ENCODE measurements around the gene PBXIP1.

Gene PBXIP1

DNA sequence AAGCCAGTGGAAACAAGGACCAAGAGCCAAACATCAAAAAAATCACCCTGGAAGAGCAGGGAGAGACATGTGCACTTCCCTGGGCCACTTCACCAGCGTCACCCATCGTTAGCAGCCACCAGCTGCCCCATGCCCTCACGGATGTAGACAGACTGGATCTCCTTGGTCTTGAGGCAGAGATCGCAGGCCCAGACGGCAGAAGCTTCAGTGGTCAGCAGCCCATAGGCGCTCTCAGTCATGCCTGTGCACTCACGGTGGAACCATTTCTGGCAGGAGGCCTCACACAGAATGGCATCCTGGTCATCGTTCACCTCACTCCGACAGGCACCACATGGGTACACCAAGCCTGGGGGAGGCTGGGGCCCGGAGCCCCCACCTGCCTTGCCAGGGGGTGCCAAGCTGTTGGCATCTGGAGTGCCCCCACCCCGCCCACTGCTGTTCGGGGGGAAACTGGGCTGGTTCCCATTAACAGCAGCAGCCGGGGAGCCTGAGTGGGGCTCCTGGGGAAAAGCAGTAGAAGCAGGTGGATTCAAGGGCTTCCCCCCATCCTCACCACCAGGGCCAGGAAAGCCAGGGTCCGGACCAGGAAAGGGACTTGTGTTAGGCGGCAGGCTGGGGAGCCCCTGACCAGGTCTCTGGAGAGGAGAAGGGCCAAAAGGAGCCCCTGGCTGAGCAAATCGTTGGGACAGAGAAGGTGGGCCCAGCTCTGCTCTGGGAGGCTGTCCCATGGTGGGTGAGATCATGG is 3.0 kb upstream of the PBXIP1 start:
- H3K36me3 ChIP-seq (ENCODE audit: control insufficient read depth, low read length): peaks cover 47% of the 10 kb centered on the region
- TF ChIP-seq, protein P1, sequence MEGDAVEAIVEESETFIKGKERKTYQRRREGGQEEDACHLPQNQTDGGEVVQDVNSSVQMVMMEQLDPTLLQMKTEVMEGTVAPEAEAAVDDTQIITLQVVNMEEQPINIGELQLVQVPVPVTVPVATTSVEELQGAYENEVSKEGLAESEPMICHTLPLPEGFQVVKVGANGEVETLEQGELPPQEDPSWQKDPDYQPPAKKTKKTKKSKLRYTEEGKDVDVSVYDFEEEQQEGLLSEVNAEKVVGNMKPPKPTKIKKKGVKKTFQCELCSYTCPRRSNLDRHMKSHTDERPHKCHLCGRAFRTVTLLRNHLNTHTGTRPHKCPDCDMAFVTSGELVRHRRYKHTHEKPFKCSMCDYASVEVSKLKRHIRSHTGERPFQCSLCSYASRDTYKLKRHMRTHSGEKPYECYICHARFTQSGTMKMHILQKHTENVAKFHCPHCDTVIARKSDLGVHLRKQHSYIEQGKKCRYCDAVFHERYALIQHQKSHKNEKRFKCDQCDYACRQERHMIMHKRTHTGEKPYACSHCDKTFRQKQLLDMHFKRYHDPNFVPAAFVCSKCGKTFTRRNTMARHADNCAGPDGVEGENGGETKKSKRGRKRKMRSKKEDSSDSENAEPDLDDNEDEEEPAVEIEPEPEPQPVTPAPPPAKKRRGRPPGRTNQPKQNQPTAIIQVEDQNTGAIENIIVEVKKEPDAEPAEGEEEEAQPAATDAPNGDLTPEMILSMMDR (IDR thresholded peaks at IDR 0.05; ENCODE audit: low read depth, low read length, poor library complexity, severe bottlenecking): no peak
- TF ChIP-seq EZH2phosphoT487 (IDR thresholded peaks at IDR 0.05; ENCODE audit: borderline replicate concordance, low read length): no peak
- peaks cover 10% of the 10 kb centered on the region for H3F3A ChIP-seq (ENCODE audit: control insufficient read depth, insufficient read depth)
- H3K9me3 ChIP-seq (ENCODE audit: control insufficient read depth, insufficient read depth, low read length): no peaks in the 10 kb centered on the region
- H3K4me2 ChIP-seq (ENCODE audit: low read length): no peak overlapping the region
- no peaks in the 10 kb centered on the region for H3K27me3 ChIP-seq (ENCODE audit: control insufficient read depth, low read length)
- no peaks in the 10 kb centered on the region for H3K9me2 ChIP-seq (replicated peaks; ENCODE audit: control insufficient read depth, low read length)
- peaks cover 66% of the 10 kb centered on the region for H3K79me2 ChIP-seq (ENCODE audit: control insufficient read depth, low read length)
- H4K20me1 ChIP-seq (ENCODE audit: control insufficient read depth, insufficient read depth, low read depth, low read length): no peaks in the 10 kb centered on the region
- peaks cover 53% of the 10 kb centered on the region for H3K4me1 ChIP-seq (ENCODE audit: control insufficient read depth, low read length)
- H3K4me3 ChIP-seq (ENCODE audit: low read length): no peak overlapping the region
- no peak overlapping the region for H3K27ac ChIP-seq (ENCODE audit: low read depth, low read length)

DNA sequence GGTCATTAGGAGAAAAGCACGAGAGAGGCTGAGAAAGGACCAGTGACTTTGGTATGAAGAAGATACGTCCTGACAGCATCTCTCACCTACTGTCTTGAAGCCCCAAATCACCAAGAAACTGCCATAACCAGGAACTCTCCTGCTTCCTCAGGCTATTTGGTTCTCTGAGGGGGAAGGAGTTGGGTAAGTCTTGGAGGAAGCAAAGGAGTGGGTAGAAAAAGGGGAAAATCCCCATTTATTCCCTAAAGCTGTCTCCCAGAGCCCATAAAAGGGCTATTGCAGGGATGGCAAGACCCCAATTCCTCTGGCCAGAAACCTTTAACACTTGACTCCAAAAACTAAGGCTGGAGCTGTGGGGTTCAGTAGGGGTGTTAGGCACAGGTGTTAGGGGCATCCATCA is 2.1 kb upstream of the PBXIP1 start:
- TF ChIP-seq, protein P1 (IDR thresholded peaks at IDR 0.05; ENCODE audit: low read depth, low read length, poor library complexity, severe bottlenecking): no peak
- TF ChIP-seq EZH2phosphoT487 (IDR thresholded peaks at IDR 0.05; ENCODE audit: borderline replicate concordance, low read length): no peak
- peaks cover 39% of the 10 kb centered on the region for H3K36me3 ChIP-seq (ENCODE audit: control insufficient read depth, low read length)
- H3K4me2 ChIP-seq (ENCODE audit: low read length): no peak overlapping the region
- no peak overlapping the region for H3K27ac ChIP-seq (ENCODE audit: low read depth, low read length)
- no peak overlapping the region for H3K4me3 ChIP-seq (ENCODE audit: low read length)
- H3K27me3 ChIP-seq (ENCODE audit: control insufficient read depth, low read length): no peaks in the 10 kb centered on the region
- H3F3A ChIP-seq (ENCODE audit: control insufficient read depth, insufficient read depth): peaks cover 8% of the 10 kb centered on the region
- H4K20me1 ChIP-seq (ENCODE audit: control insufficient read depth, insufficient read depth, low read depth, low read length): no peaks in the 10 kb centered on the region
- peaks cover 53% of the 10 kb centered on the region for H3K4me1 ChIP-seq (ENCODE audit: control insufficient read depth, low read length)
- H3K79me2 ChIP-seq (ENCODE audit: control insufficient read depth, low read length): peaks cover 66% of the 10 kb centered on the region
- H3K9me3 ChIP-seq (ENCODE audit: control insufficient read depth, insufficient read depth, low read length): no peaks in the 10 kb centered on the region
- H3K9me2 ChIP-seq (replicated peaks; ENCODE audit: control insufficient read depth, low read length): no peaks in the 10 kb centered on the region

DNA sequence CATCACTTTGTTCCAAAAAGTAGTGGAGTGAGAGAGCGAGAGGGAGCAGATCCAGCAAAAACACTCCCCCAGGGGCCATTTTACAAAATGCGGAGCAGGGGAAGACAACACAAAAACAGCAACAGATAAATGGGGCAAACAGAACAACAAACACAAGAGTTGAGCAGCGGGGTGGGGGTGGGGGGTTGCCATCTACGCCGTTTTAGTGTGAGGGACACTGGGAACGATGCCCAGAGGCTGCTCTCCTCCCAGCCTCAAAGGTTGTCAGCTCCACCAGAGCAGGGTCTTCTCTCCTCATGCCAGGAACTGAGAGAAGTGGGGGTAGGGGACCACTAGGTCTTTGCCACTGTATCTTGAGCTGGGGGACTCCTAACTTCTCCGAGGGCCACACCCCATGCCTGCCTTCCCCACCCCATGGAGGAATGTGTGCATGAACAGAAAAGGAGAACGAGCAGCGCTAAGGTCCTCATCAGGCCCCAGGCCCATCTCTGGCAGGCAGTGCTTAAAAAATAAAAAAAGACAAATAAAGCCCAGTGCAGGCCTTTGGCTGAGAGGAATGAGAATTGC is 1.3 kb upstream of the PBXIP1 start:
- Histone ChIP-seq H3K9me2 (replicated peaks; ENCODE audit: control insufficient read depth, low read length) (no peaks in the 10 kb centered on the region), H3F3A (ENCODE audit: control insufficient read depth, insufficient read depth) (peaks cover 8% of the 10 kb centered on the region), H3K9me3 (ENCODE audit: control insufficient read depth, insufficient read depth, low read length) (no peaks in the 10 kb centered on the region), H3K4me3 (ENCODE audit: low read length) (no peak overlapping the region), H4K20me1 (ENCODE audit: control insufficient read depth, insufficient read depth, low read depth, low read length) (no peaks in the 10 kb centered on the region), H3K27me3 (ENCODE audit: control insufficient read depth, low read length) (no peaks in the 10 kb centered on the region), H3K79me2 (ENCODE audit: control insufficient read depth, low read length) (peaks cover 59% of the 10 kb centered on the region), H3K4me2 (ENCODE audit: low read length) (no peak overlapping the region), H3K27ac (ENCODE audit: low read depth, low read length) (no peak overlapping the region; the same call in 1 of the 2 replicates), H3K36me3 (ENCODE audit: control insufficient read depth, low read length) (peaks cover 30% of the 10 kb centered on the region), H3K4me1 (ENCODE audit: control insufficient read depth, low read length) (peaks cover 57% of the 10 kb centered on the region)
- TF ChIP-seq EZH2phosphoT487 (IDR thresholded peaks at IDR 0.05; ENCODE audit: borderline replicate concordance, low read length): no peak
- TF ChIP-seq, protein P1 (IDR thresholded peaks at IDR 0.05; ENCODE audit: low read depth, low read length, poor library complexity, severe bottlenecking): no peak

Data from DOHH2 (cell line).